CD4-positive, alpha-beta memory T cell (primary cell): ENCODE measurements around the gene EPAS1. TPM values are rescaled to one million over a fixed set of nuclear protein-coding genes. Genes with fewer than 3 reads are reported as not detected.

ENCODE experiments used
- CTCF ChIA-PET: fragments of 350-600 bp; sonication (Branson Sonifier 250); formaldehyde crosslinking; loops from one replicate; lab custom pipeline; 2021; ENCODE audit warnings: inconsistent platforms; ENCODE audit not compliant: partially characterized antibody; lab: Charles Lee
- POLR2A ChIA-PET: fragments of 350-600 bp; sonication (Branson Sonifier 250); formaldehyde crosslinking; loops from one replicate; lab custom pipeline; 2021; ENCODE audit not compliant: partially characterized antibody; lab: Charles Lee
- DNase-seq, 5 donors: peaks; one replicate each; pipeline versions ENCODE4 v3.0.0 to v3.0.0-alpha.2; 2020 to 2022; ENCODE audit warnings: mixed read lengths in 1 of 5
- H3K27ac ChIP-seq: one replicate; pipeline ENCODE4 v1.7.0; 2013; ENCODE audit warnings: low read depth, low read length
- H3K27me3 ChIP-seq: 2 replicates; pipeline ENCODE4 v1.7.0; 2013; ENCODE audit warnings: mild to moderate bottlenecking, low read length, moderate library complexity; ENCODE audit not compliant: insufficient read depth
- H3K36me3 ChIP-seq: 2 replicates; pipeline ENCODE4 v1.7.0; 2013; ENCODE audit warnings: mild to moderate bottlenecking, low read length, moderate library complexity; ENCODE audit not compliant: insufficient read depth
- H3K4me1 ChIP-seq: 2 replicates; pipeline ENCODE4 v1.7.0; 2013; ENCODE audit warnings: mild to moderate bottlenecking, low read length, moderate library complexity; ENCODE audit not compliant: insufficient read depth
- H3K4me3 ChIP-seq, 2 donors: one replicate each; pipeline ENCODE4 v1.7.0; 2013; ENCODE audit warnings: low read length in 2 of 2, mild to moderate bottlenecking in 1 of 2
- H3K9me3 ChIP-seq, 2 donors: one replicate each; pipeline ENCODE4 v1.7.0; 2013; ENCODE audit warnings: low read length in 2 of 2, control low read depth in 1 of 2; ENCODE audit not compliant: control insufficient read depth in 1 of 2
- H3K27ac Mint-ChIP-seq, 7 donors: one replicate each; pipeline ENCODE4 v1.8.0; 2020 to 2021; ENCODE audit warnings: mixed read lengths in 7 of 7, mild to moderate bottlenecking in 6 of 7, inconsistent platforms in 3 of 7, moderate library complexity in 3 of 7
- H3K27me3 Mint-ChIP-seq, 2 donors: one replicate each; pipeline ENCODE4 v1.8.0; 2020 to 2021; ENCODE audit warnings: mixed read lengths in 2 of 2
- H3K36me3 Mint-ChIP-seq, 2 donors: one replicate each; pipeline ENCODE4 v1.8.0; 2020 to 2021; ENCODE audit warnings: mixed read lengths in 2 of 2, inconsistent platforms in 1 of 2, mild to moderate bottlenecking in 1 of 2
- H3K4me1 Mint-ChIP-seq, 4 donors: one replicate each; pipeline ENCODE4 v1.8.0; 2020 to 2021; ENCODE audit warnings: mixed read lengths in 4 of 4, mild to moderate bottlenecking in 1 of 4
- H3K4me3 Mint-ChIP-seq, 8 donors: one replicate each; pipeline ENCODE4 v1.8.0; 2020 to 2021; ENCODE audit warnings: mixed read lengths in 8 of 8, mild to moderate bottlenecking in 7 of 8, moderate library complexity in 6 of 8, inconsistent platforms in 3 of 8
- H3K9me3 Mint-ChIP-seq, 8 donors: one replicate each; pipeline ENCODE4 v1.8.0; 2020 to 2021; ENCODE audit warnings: mixed read lengths in 8 of 8, mild to moderate bottlenecking in 5 of 8, inconsistent platforms in 3 of 8, moderate library complexity in 1 of 8
- intact Hi-C: fragments of 100-400 bp; cut with micrococcal nuclease; formaldehyde crosslinking; loops from one replicate; pipeline ENCODE4 v1.15.1; 2023
- polyA plus RNA-seq, 2 donors: library from polyadenylated mRNA; unstranded; fragments of 300-500 nt; fragmentation: Illumina TruSeq; gene quantifications; one replicate each; pipeline ENCODE4 v1.2.3, GENCODE V29; 2021
- total RNA-seq, 2 experiments: library from RNA; stranded (reverse); gene quantifications; one replicate each; pipeline ENCODE4 v1.2.3, GENCODE V29; 2021

The EPAS1 gene
- total RNA-seq (1 to 10 TPM; 2.3 to 2.7 TPM), polyA plus RNA-seq (under 1 TPM in 1 of 2 donors, not detected in 1; 0.40 TPM)

GRCh38 chr2:46296840-46297545 is at the start of gene EPAS1:
Gene EPAS1, plus strand, starts transcription at chr2:46297407. Its CDS starts 505 bp downstream, at chr2:46297912.
- Mint-ChIP-seq H3K27ac (peak within 1 kb of the TSS; percentile 68 to 94 (median 89)), H3K9me3 (no peaks in the 10 kb centered on the region), H3K4me3 (peak within 1 kb of the TSS; percentile 87 to 96 (median 92)), H3K36me3 (peaks cover 0 to 3% of the 10 kb centered on the region in 2 donors), H3K4me1 (peaks cover 14 to 47% (median 24%) of the 10 kb centered on the region in 4 donors), H3K27me3 (peaks cover 22 to 26% of the 10 kb centered on the region in 2 donors)
- Histone ChIP-seq H3K27me3 (peaks cover 21% of the 10 kb centered on the region), H3K27ac (no peak within 1 kb of the TSS), H3K4me1 (peaks cover 29% of the 10 kb centered on the region), H3K36me3 (no peaks in the 10 kb centered on the region), H3K4me3 (peak within 1 kb of the TSS; percentile 45 to 72), H3K9me3 (no peaks in the 10 kb centered on the region)
- intact Hi-C loops: loop anchor here (2.0 to 10.0 kb wide), 4 partner anchors 60 to 1488 kb away; partner anchors contain the start of genes MSH6 and PRKCE
- ChIA-PET POLR2A (interaction anchor here (1.8 kb wide), 2 partner anchors 53 to 57 kb away, joined by 5 read pairs; no protein-coding TSS in a partner anchor), CTCF (no interaction called here)
- DNase-seq: peak; percentile 71 to 88 (median 75)

GRCh38 chr2:46248171-46248570 is 49.0 kb upstream of the EPAS1 start:
- intact Hi-C loops: no loop called here
- DNase-seq: no peak
- Mint-ChIP-seq H3K27me3 (peaks cover 0 to 5% of the 10 kb centered on the region in 2 donors), H3K9me3 (no peaks in the 10 kb centered on the region), H3K4me1 (no peaks in the 10 kb centered on the region), H3K27ac (no peak overlapping the region), H3K4me3 (no peak overlapping the region), H3K36me3 (no peaks in the 10 kb centered on the region)
- H3K4me3 ChIP-seq: no peak overlapping the region
- H3K36me3 ChIP-seq: no peaks in the 10 kb centered on the region
- no peak overlapping the region for H3K27ac ChIP-seq
- H3K27me3 ChIP-seq: no peaks in the 10 kb centered on the region
- H3K4me1 ChIP-seq: no peaks in the 10 kb centered on the region
- CTCF ChIA-PET: no interaction called here
- H3K9me3 ChIP-seq: no peaks in the 10 kb centered on the region
- POLR2A ChIA-PET: no interaction called here

GRCh38 chr2:46249654-46250053 is 47.6 kb upstream of the EPAS1 start:
- no peaks in the 10 kb centered on the region for H3K4me1 ChIP-seq
- Mint-ChIP-seq H3K9me3 (no peaks in the 10 kb centered on the region), H3K4me1 (no peaks in the 10 kb centered on the region), H3K4me3 (peak overlapping the region in 1 of 8 donors; percentile 27), H3K36me3 (no peaks in the 10 kb centered on the region), H3K27ac (no peak overlapping the region), H3K27me3 (peaks cover 0 to 7% of the 10 kb centered on the region in 2 donors)
- no peak overlapping the region for H3K4me3 ChIP-seq
- ChIA-PET CTCF (no interaction called here), POLR2A (no interaction called here)
- intact Hi-C loops: no loop called here
- H3K27me3 ChIP-seq: no peaks in the 10 kb centered on the region
- H3K9me3 ChIP-seq: no peaks in the 10 kb centered on the region
- H3K36me3 ChIP-seq: no peaks in the 10 kb centered on the region
- DNase-seq: no peak
- no peak overlapping the region for H3K27ac ChIP-seq

GRCh38 chr2:46252891-46253659 is 44.1 kb upstream of the EPAS1 start:
- no peaks in the 10 kb centered on the region for H3K36me3 Mint-ChIP-seq
- H3K36me3 ChIP-seq: no peaks in the 10 kb centered on the region
- H3K4me1 ChIP-seq: no peaks in the 10 kb centered on the region
- H3K27ac ChIP-seq: no peak overlapping the region
- no peaks in the 10 kb centered on the region for H3K9me3 Mint-ChIP-seq
- H3K4me3 ChIP-seq: no peak overlapping the region
- no peaks in the 10 kb centered on the region for H3K27me3 ChIP-seq
- H3K27me3 Mint-ChIP-seq: peaks cover 0 to 7% of the 10 kb centered on the region in 2 donors
- CTCF ChIA-PET: no interaction called here
- POLR2A ChIA-PET: no interaction called here
- H3K4me3 Mint-ChIP-seq: no peak overlapping the region
- no peak overlapping the region for H3K27ac Mint-ChIP-seq
- DNase-seq: no peak
- H3K4me1 Mint-ChIP-seq: no peaks in the 10 kb centered on the region
- no peaks in the 10 kb centered on the region for H3K9me3 ChIP-seq
- intact Hi-C loops: no loop called here

- Mint-ChIP-seq H3K36me3 (no peaks in the 10 kb centered on the region), H3K27ac (no peak overlapping the region), H3K4me3 (no peak overlapping the region), H3K9me3 (no peaks in the 10 kb centered on the region), H3K4me1 (no peaks in the 10 kb centered on the region), H3K27me3 (peaks cover 0 to 7% of the 10 kb centered on the region in 2 donors)
- Histone ChIP-seq H3K27me3 (no peaks in the 10 kb centered on the region), H3K4me1 (no peaks in the 10 kb centered on the region), H3K4me3 (no peak overlapping the region), H3K27ac (no peak overlapping the region), H3K36me3 (no peaks in the 10 kb centered on the region), H3K9me3 (no peaks in the 10 kb centered on the region)
- intact Hi-C loops: no loop called here
- CTCF ChIA-PET: interaction anchor here (1.5 kb wide), 1 partner anchor 88 kb away, joined by 3 read pairs; no protein-coding TSS in a partner anchor
- no peak for DNase-seq
- POLR2A ChIA-PET: no interaction called here
Observed at GRCh38 chr2:46254474-46254873, 42.7 kb upstream of the EPAS1 start.

GRCh38 chr2:46256563-46257142 is 40.6 kb upstream of the EPAS1 start:
- no peak overlapping the region for H3K27ac ChIP-seq
- intact Hi-C loops: no loop called here
- CTCF ChIA-PET: no interaction called here

GRCh38 chr2:46257476-46257875 is 39.7 kb upstream of the EPAS1 start:
- Mint-ChIP-seq H3K27me3 (peaks cover 0 to 7% of the 10 kb centered on the region in 2 donors), H3K4me3 (no peak overlapping the region), H3K27ac (no peak overlapping the region), H3K4me1 (no peaks in the 10 kb centered on the region), H3K36me3 (no peaks in the 10 kb centered on the region), H3K9me3 (no peaks in the 10 kb centered on the region)
- no peak overlapping the region for H3K27ac ChIP-seq
- no peaks in the 10 kb centered on the region for H3K27me3 ChIP-seq
- POLR2A ChIA-PET: no interaction called here
- H3K36me3 ChIP-seq: no peaks in the 10 kb centered on the region
- no peaks in the 10 kb centered on the region for H3K9me3 ChIP-seq
- H3K4me3 ChIP-seq: no peak overlapping the region
- H3K4me1 ChIP-seq: no peaks in the 10 kb centered on the region
- no peak for DNase-seq
- CTCF ChIA-PET: no interaction called here
- intact Hi-C loops: no loop called here

More at GRCh38 chr2:46256563-46257142, 40.6 kb upstream of the EPAS1 start:
- Mint-ChIP-seq H3K9me3 (no peaks in the 10 kb centered on the region), H3K27ac (no peak overlapping the region), H3K36me3 (no peaks in the 10 kb centered on the region), H3K4me1 (no peaks in the 10 kb centered on the region), H3K4me3 (no peak overlapping the region), H3K27me3 (peaks cover 0 to 6% of the 10 kb centered on the region in 2 donors)
- Histone ChIP-seq H3K4me1 (no peaks in the 10 kb centered on the region), H3K9me3 (no peaks in the 10 kb centered on the region), H3K27me3 (no peaks in the 10 kb centered on the region), H3K36me3 (no peaks in the 10 kb centered on the region), H3K4me3 (no peak overlapping the region)
- no peak for DNase-seq
- POLR2A ChIA-PET: no interaction called here
